HepG2 (cell line): Measurements from ENCODE around the gene GP1BA. TPM values are rescaled to one million over a fixed set of nuclear protein-coding genes. Genes with fewer than 3 reads are reported as not detected.

Source experiments
- CHCHD3 ChIP-seq: sonication (generic); formaldehyde crosslinking; IDR thresholded peaks from 2 replicates; pipeline ENCODE4 v1.8.0; 2022; ENCODE audit warnings: mild to moderate bottlenecking, missing genetic modification reagents, moderate library complexity
- FLYWCH1 ChIP-seq: sonication (generic); formaldehyde crosslinking; IDR thresholded peaks from 2 replicates; pipeline ENCODE4 v1.8.1; 2023; ENCODE audit warnings: mild to moderate bottlenecking, missing genetic modification reagents
- FOXA3 ChIP-seq: IDR thresholded peaks from 2 replicates; pipeline ENCODE4 v1.6.1; 2016; ENCODE audit warnings: missing genetic modification reagents, missing compliant biosample characterization
- JDP2 ChIP-seq: sonication (generic); formaldehyde crosslinking; IDR thresholded peaks from 2 replicates; pipeline ENCODE4 v1.8.1; 2022; ENCODE audit warnings: missing genetic modification reagents, borderline replicate concordance
- KLF11 ChIP-seq: IDR thresholded peaks from 2 replicates; pipeline ENCODE4 v1.6.1; 2016; ENCODE audit warnings: missing compliant biosample characterization
- MAZ ChIP-seq, 2 experiments: sonication (generic) in 1 of 2; formaldehyde crosslinking in 1 of 2; IDR thresholded peaks; 2 replicates each; pipeline versions ENCODE4 v1.5.0 to v1.6.1; 2012 to 2020; ENCODE audit warnings: low read depth in 2 of 2, mild to moderate bottlenecking in 2 of 2, borderline replicate concordance in 1 of 2, improper control_type of control experiment in 1 of 2, low read length in 1 of 2, missing genetic modification reagents in 1 of 2, moderate library complexity in 1 of 2
- PATZ1 ChIP-seq: sonication (generic); formaldehyde crosslinking; IDR thresholded peaks from 2 replicates; pipeline ENCODE4 v1.4.0; 2020; ENCODE audit warnings: missing genetic modification reagents
- PITX1 ChIP-seq: sonication (generic); formaldehyde crosslinking; IDR thresholded peaks from 2 replicates; pipeline ENCODE4 v1.5.1; 2020; ENCODE audit warnings: mild to moderate bottlenecking, missing genetic modification reagents
- POLR2AphosphoS2 ChIP-seq: IDR thresholded peaks from 2 replicates; pipeline ENCODE4 v1.6.1; 2011; ENCODE audit warnings: low read depth, low read length, improper control_type of control experiment
- RERE ChIP-seq: IDR thresholded peaks from 2 replicates; pipeline ENCODE4 v1.6.1; 2016; ENCODE audit warnings: low read depth, missing genetic modification reagents, missing compliant biosample characterization
- SSRP1 ChIP-seq: IDR thresholded peaks from 2 replicates; pipeline ENCODE4 v1.6.1; 2016; ENCODE audit warnings: control low read depth
- SUZ12 ChIP-seq: fragments of 150-350 bp; IDR thresholded peaks from 2 replicates; pipeline ENCODE4 v1.6.1; 2014; ENCODE audit warnings: low read depth, low read length
- TBL1XR1 ChIP-seq: fragments of 150-350 bp; IDR thresholded peaks from 2 replicates; pipeline ENCODE4 v1.6.1; 2014; ENCODE audit warnings: borderline replicate concordance, low read length; ENCODE audit not compliant: partially characterized antibody
- TMF1 ChIP-seq: sonication (generic); formaldehyde crosslinking; IDR thresholded peaks from 2 replicates; pipeline ENCODE4 v1.8.1; 2022; ENCODE audit warnings: low read depth, missing genetic modification reagents
- ZHX1 ChIP-seq: sonication (generic); formaldehyde crosslinking; IDR thresholded peaks from 2 replicates; pipeline ENCODE4 v1.8.1; 2022; ENCODE audit warnings: low read depth, mild to moderate bottlenecking, missing genetic modification reagents
- ZKSCAN1 ChIP-seq: fragments of 150-350 bp; IDR thresholded peaks from 2 replicates; pipeline ENCODE4 v1.6.1; 2014; ENCODE audit warnings: low read length
- ZNF20 ChIP-seq: sonication (generic); formaldehyde crosslinking; IDR thresholded peaks from 2 replicates; pipeline ENCODE4 v1.4.0; 2020; ENCODE audit warnings: mild to moderate bottlenecking, moderate library complexity, missing genetic modification reagents
- ZNF740 ChIP-seq: sonication (generic); formaldehyde crosslinking; IDR thresholded peaks from 2 replicates; pipeline ENCODE4 v1.4.0; 2020; ENCODE audit warnings: missing genetic modification reagents
- ZNF749 ChIP-seq: sonication (generic); formaldehyde crosslinking; IDR thresholded peaks from 2 replicates; pipeline ENCODE4 v1.8.0; 2022; ENCODE audit warnings: mild to moderate bottlenecking, missing genetic modification reagents, moderate library complexity, borderline replicate concordance
- polyA plus RNA-seq, 8 experiments: library from polyadenylated mRNA; depleted of rRNA in 3 of 8; stranded (reverse) in 7 of 8; unstranded in 1 of 8; fragments of >200 nt; fragmentation: Illumina TruSeq in 4 of 8; extraction: Trizol in 4 of 8; gene quantifications; 2 replicates each; pipeline versions ENCODE4 v1.2.1 to v1.2.3, GENCODE V29; 2011 to 2016; ENCODE audit warnings: low read depth in 4 of 8, missing spikeins in 1 of 8, mixed read lengths in 1 of 8; ENCODE audit not compliant: insufficient read depth in 1 of 8
- total RNA-seq, 5 experiments: library from RNA; depleted of rRNA; stranded (reverse); fragments of >200 nt; fragmentation: Illumina TruSeq; extraction: Trizol; gene quantifications; 2 replicates each; pipeline ENCODE4 v1.2.3, GENCODE V29; 2016; ENCODE audit warnings: low read depth in 1 of 5

The GP1BA gene
- total and polyA plus RNA-seq, 2 of the 13 experiments (the other 11 are each of a cell fraction or from before 2014, with no cell fraction given) = not detected

- no peak for TF ChIP-seq RERE (CRISPR knock-in tag)
- no peak for TF ChIP-seq POLR2AphosphoS2
- TF ChIP-seq MAZ (IDR thresholded peaks at IDR 0.05; ENCODE audit: borderline replicate concordance, low read depth, low read length) = peak; percentile 9; the same call in 1 of the 2 replicates
- TF ChIP-seq MAZ (CRISPR knock-in tag; IDR thresholded peaks at IDR 0.05; ENCODE audit: low read depth) = 0 out of 2 replicates have a peak, but pooled peaks have one; percentile 61
- TF ChIP-seq TMF1 = no peak
- no peak for TF ChIP-seq SUZ12
- no peak; the same call in 1 of the 2 replicates for TF ChIP-seq FOXA3 (CRISPR knock-in tag)
- no peak; the same call in 1 of the 2 replicates for TF ChIP-seq KLF11 (CRISPR knock-in tag)
- TF ChIP-seq ZNF20 (CRISPR knock-in tag) = 0 out of 2 replicates have a peak, but pooled peaks have one; percentile 49
- TF ChIP-seq SSRP1 = no peak
- no peak for TF ChIP-seq ZHX1 (CRISPR knock-in tag)
- TF ChIP-seq JDP2 (CRISPR knock-in tag) = no peak
- TF ChIP-seq ZKSCAN1 = no peak
- TF ChIP-seq PITX1 (CRISPR knock-in tag) = no peak
- TF ChIP-seq CHCHD3 (CRISPR knock-in tag) = no peak
- TF ChIP-seq ZNF740 = no peak
- no peak for TF ChIP-seq ZNF749 (CRISPR knock-in tag)
- peak; percentile 42; the same call in 1 of the 2 replicates for TF ChIP-seq FLYWCH1 (CRISPR knock-in tag)
- TF ChIP-seq TBL1XR1 = no peak
- no peak; the same call in 1 of the 2 replicates for TF ChIP-seq PATZ1 (CRISPR knock-in tag)
These were observed 18.1 kb downstream of the GP1BA start (continued) for GRCh38 chr17:4950075-4950745.
